GM06990 (cell line): Measurements from ENCODE around the gene CAMTA1.

ENCODE experiments used
- DNase-seq: peaks from one replicate; pipeline ENCODE4 v3.0.0-alpha.2; 2011; ENCODE audit not compliant: insufficient read length; ENCODE audit errors: extremely low read depth
- H3K27me3 ChIP-seq: replicated peaks from 2 replicates; pipeline ENCODE4 v1.6.0; 2011; ENCODE audit warnings: low read length; ENCODE audit not compliant: control insufficient read depth, insufficient read depth
- H3K36me3 ChIP-seq: 2 replicates; pipeline ENCODE4 v1.5.1; 2011; ENCODE audit warnings: low read length; ENCODE audit not compliant: control insufficient read depth, insufficient read depth
- H3K4me3 ChIP-seq: replicated peaks from 2 replicates; pipeline ENCODE4 v1.5.1; 2011; ENCODE audit warnings: low read depth, mild to moderate bottlenecking, control low read depth, low read length
- CTCF ChIP-seq: IDR thresholded peaks from 2 replicates; pipeline ENCODE4 v1.5.1; 2011; ENCODE audit warnings: low read length, control low read depth, mild to moderate bottlenecking, inconsistent platforms; ENCODE audit not compliant: insufficient read depth, poor library complexity, severe bottlenecking

CAMTA1 gene

GRCh38 chr1:7568901-7569524 is 783.8 kb downstream of the CAMTA1 start:
- TF ChIP-seq CTCF = no peak
- Histone ChIP-seq H3K36me3 (no peaks in the 10 kb centered on the region), H3K4me3 (no peak overlapping the region), H3K27me3 (no peaks in the 10 kb centered on the region; the same call in 1 of the 2 replicates)
- DNase-seq = no peak

DNA sequence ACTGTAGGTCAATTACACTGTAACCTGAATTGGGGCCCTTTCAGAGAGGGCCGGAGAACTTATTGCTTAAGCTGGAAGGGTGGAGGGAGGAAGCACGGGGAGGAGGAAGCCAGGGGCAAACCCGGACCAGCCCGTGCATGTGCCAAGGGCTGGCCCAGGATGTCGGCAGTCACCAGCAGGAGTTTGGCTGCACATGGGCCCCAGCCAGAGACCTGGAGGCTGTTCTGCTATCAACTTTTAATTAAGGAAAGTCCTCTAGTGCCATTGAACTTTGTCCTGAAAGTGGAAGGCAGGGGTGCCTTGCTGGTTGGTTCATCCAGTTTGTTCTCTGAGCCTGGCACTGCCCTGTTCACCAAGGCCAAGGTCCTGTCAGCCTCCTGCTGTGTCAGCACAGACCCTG is 785.1 kb downstream of the CAMTA1 start:
- TF ChIP-seq CTCF = no peak

DNA sequence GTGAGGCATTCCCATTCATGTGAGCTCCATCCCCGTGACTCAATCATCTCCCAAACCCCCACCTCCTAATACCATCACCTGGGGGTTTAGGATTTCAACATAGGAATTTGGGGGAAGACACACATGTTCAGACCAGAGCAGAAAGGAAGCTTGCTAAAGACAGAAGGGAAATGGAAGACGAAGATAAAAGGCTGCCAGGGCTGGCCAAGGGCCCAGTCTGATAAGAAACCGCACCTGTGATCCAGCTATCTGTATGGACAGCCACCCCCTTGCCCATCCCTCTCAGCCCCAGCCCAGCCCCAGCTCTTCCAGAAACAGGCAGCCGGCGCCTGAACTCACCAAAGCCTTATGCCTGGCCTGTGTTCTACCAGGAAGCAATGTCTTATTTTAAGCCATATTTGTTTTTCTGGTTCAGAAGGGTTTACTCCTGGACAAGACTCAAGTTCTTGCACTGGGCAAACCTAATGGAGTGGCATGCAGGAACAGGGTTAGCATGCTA is 787.4 kb downstream of the CAMTA1 start:
- no peak for DNase-seq
- no peaks in the 10 kb centered on the region for H3K27me3 ChIP-seq
- H3K4me3 ChIP-seq = no peak overlapping the region
- H3K36me3 ChIP-seq = no peaks in the 10 kb centered on the region
- TF ChIP-seq CTCF = no peak

More for the DNA sequence above, 785.1 kb downstream of the CAMTA1 start:
- no peaks in the 10 kb centered on the region for H3K36me3 ChIP-seq
- no peak for DNase-seq
- H3K4me3 ChIP-seq = no peak overlapping the region
- no peaks in the 10 kb centered on the region; the same call in 1 of the 2 replicates for H3K27me3 ChIP-seq

DNA sequence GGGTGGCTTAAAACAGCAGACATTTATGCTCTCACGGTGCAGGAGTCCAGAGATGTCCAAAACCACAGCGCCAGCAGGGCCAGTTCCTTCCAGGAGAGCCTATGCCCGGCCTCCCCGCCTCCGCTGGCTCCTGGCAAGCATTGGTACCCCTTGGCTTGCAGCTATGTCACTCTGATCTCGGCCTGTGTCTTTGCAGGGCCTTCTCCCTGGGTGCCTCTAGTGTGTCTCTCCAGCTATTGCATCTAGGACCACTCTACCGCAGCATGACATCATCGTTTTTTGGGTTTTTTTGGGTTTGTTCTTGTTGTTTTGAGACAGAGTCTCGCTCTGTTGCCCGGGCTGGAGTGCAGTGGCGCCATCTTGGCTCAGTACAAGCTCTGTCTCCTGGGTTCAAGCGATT is 788.2 kb downstream of the CAMTA1 start:
- no peak for DNase-seq
- TF ChIP-seq CTCF = no peak
- Histone ChIP-seq H3K27me3 (no peaks in the 10 kb centered on the region; the same call in 1 of the 2 replicates), H3K36me3 (no peaks in the 10 kb centered on the region), H3K4me3 (no peak overlapping the region)

GRCh38 chr1:7574121-7575040 is 789.1 kb downstream of the CAMTA1 start:
- Histone ChIP-seq H3K4me3 (no peak overlapping the region), H3K27me3 (no peaks in the 10 kb centered on the region; the same call in 1 of the 2 replicates), H3K36me3 (no peaks in the 10 kb centered on the region)
- no peak for TF ChIP-seq CTCF
- DNase-seq = no peak
